ENCODE data around the gene TRIM17. TPM values are rescaled to one million over a fixed set of nuclear protein-coding genes. Genes with fewer than 3 reads are reported as not detected.

The TRIM17 gene
- total RNA-seq, 1 experiment from 2014 or later, result not detected

DNA sequence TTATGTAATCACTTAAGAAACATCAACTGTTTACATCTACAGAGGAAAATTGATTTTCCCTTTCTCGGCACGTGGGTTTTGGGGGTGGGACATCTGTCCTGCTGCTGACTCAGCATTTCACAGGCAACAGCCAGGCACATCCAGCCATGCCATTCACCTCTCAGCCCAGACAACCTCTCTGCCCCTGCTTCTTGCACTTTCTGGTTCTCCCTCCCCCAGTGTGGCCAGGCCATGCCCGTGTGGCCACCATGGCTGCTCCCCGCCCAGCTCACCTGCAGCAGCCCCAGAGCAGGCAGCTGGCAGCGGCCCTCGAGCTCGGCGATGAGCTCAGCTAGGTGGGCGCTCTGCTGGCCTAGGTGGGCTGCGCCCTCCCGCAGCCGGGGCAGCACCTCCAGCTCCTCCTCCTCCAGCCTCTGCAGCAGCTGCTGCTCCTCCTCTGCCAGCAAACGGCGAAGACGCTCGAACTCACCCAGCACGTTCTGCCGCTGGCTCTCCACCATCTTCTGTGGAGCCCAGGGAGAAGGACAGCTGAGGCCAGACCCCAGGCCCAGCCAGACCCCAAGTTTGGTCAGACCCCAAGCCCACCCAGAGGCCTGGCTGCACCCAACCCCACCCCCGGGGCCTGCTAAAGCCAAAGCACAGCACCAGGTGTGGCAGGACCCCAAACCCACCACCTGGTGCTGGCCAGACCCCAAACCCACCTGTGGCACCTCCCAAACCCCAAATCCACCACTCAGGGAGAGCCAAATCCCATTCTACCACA, 15.8 kb downstream of the TRIM17 start:
- DNase-seq (ENCODE audit: low read depth, low spot score), result no peak
- H2AFZ ChIP-seq (ENCODE audit: low read depth, low read length, poor library complexity, severe bottlenecking), result no peak overlapping the region
- H3K4me3 ChIP-seq (replicated peaks in 1 of 2; ENCODE audit: low read depth in 1 of 2, low read length in 2 of 2), result no peak overlapping the region
- CTCF ChIA-PET, result no interaction called here
- no peak for ATAC-seq
- intact Hi-C loops (cut with micrococcal nuclease), result no loop called here
- RAD21 ChIA-PET (ENCODE audit: low non-redundant PET in 1 of 2, low total read pairs in 2 of 2, uncharacterized antibody in 2 of 2, unreplicated experiment in 2 of 2), result no interaction called here
- peaks cover 4 to 10% of the 10 kb centered on the region in 2 experiments; a peak in 3 of 4 replicates for H3K4me1 ChIP-seq (ENCODE audit: control insufficient read depth in 1 of 2, insufficient read depth in 2 of 2, low read length in 2 of 2)
- peaks cover 64% of the 10 kb centered on the region for H3K79me2 ChIP-seq (ENCODE audit: insufficient read depth, low read length)
- peaks cover 28 to 37% of the 10 kb centered on the region in 2 experiments; a peak in 3 of 4 replicates for H3K36me3 ChIP-seq (ENCODE audit: control insufficient read depth in 1 of 2, insufficient read depth in 2 of 2, low read length in 2 of 2)
- TF ChIP-seq, protein P1, sequence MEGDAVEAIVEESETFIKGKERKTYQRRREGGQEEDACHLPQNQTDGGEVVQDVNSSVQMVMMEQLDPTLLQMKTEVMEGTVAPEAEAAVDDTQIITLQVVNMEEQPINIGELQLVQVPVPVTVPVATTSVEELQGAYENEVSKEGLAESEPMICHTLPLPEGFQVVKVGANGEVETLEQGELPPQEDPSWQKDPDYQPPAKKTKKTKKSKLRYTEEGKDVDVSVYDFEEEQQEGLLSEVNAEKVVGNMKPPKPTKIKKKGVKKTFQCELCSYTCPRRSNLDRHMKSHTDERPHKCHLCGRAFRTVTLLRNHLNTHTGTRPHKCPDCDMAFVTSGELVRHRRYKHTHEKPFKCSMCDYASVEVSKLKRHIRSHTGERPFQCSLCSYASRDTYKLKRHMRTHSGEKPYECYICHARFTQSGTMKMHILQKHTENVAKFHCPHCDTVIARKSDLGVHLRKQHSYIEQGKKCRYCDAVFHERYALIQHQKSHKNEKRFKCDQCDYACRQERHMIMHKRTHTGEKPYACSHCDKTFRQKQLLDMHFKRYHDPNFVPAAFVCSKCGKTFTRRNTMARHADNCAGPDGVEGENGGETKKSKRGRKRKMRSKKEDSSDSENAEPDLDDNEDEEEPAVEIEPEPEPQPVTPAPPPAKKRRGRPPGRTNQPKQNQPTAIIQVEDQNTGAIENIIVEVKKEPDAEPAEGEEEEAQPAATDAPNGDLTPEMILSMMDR (IDR thresholded peaks at IDR 0.05 in 2 of 3, conservative IDR thresholded peaks at IDR 0.05 in 1 of 3; ENCODE audit: borderline replicate concordance in 1 of 3, insufficient read depth in 1 of 3, low read depth in 2 of 3, low read length in 2 of 3), result no peak
- TF ChIP-seq, protein P2, sequence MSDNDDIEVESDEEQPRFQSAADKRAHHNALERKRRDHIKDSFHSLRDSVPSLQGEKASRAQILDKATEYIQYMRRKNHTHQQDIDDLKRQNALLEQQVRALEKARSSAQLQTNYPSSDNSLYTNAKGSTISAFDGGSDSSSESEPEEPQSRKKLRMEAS (IDR thresholded peaks at IDR 0.05), result no peak
- TF ChIP-seq, protein P3, sequence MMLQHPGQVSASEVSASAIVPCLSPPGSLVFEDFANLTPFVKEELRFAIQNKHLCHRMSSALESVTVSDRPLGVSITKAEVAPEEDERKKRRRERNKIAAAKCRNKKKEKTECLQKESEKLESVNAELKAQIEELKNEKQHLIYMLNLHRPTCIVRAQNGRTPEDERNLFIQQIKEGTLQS (IDR thresholded peaks at IDR 0.05), result no peak
- TF ChIP-seq, protein P4, sequence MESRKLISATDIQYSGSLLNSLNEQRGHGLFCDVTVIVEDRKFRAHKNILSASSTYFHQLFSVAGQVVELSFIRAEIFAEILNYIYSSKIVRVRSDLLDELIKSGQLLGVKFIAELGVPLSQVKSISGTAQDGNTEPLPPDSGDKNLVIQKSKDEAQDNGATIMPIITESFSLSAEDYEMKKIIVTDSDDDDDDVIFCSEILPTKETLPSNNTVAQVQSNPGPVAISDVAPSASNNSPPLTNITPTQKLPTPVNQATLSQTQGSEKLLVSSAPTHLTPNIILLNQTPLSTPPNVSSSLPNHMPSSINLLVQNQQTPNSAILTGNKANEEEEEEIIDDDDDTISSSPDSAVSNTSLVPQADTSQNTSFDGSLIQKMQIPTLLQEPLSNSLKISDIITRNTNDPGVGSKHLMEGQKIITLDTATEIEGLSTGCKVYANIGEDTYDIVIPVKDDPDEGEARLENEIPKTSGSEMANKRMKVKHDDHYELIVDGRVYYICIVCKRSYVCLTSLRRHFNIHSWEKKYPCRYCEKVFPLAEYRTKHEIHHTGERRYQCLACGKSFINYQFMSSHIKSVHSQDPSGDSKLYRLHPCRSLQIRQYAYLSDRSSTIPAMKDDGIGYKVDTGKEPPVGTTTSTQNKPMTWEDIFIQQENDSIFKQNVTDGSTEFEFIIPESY (IDR thresholded peaks at IDR 0.05; ENCODE audit: extremely low read depth, insufficient replicate concordance, low read length), result no peak
- TF ChIP-seq SIN3A (IDR thresholded peaks at IDR 0.05; ENCODE audit: low read depth) (no peak), FOSL1 (IDR thresholded peaks at IDR 0.05; ENCODE audit: low read depth) (no peak), SRF (IDR thresholded peaks at IDR 0.05; ENCODE audit: low read depth) (no peak), RAD21 (IDR thresholded peaks at IDR 0.05; ENCODE audit: low read depth) (no peak)
- no peak overlapping the region for H3K9ac ChIP-seq (ENCODE audit: low read length)
- no TSS peak for BruUV-seq (replicated peaks)
- H3K9me3 ChIP-seq (ENCODE audit: control insufficient read depth in 1 of 2, insufficient read depth in 1 of 2, low read depth in 1 of 2, low read length in 2 of 2), result no peaks in the 10 kb centered on the region
- H3K27me3 ChIP-seq (ENCODE audit: insufficient read depth, low read length), result no peaks in the 10 kb centered on the region
- POLR2A ChIA-PET, result no interaction called here
- H3K9me2 ChIP-seq (ENCODE audit: insufficient read depth), result no peaks in the 10 kb centered on the region
- no peaks in the 10 kb centered on the region for H4K20me1 ChIP-seq (ENCODE audit: insufficient read depth)
- no peak overlapping the region for H3K4me2 ChIP-seq (ENCODE audit: low read length)
- no peak overlapping the region for H3K27ac ChIP-seq (ENCODE audit: low read depth, low read length)

All from HCT116 (cell line).